Stimulated activated naive CD8-positive, alpha-beta T cell treated with anti-CD3 and anti-CD28 coated beads, Interleukin-15, amount 100 ng/mL, for 72 hours (primary cell): ENCODE results near the gene RAB13.

Source experiments
- ATAC-seq: fragments of 150-1000 bp; cut with Tn5 transposase; 2 replicates; pipeline ENCODE4 v1.10.0; 2021; ENCODE audit warnings: mild to moderate bottlenecking, moderate library complexity
- DNase-seq, 2 donors: peaks; one replicate each; pipeline ENCODE4 v3.0.0; 2021 to 2022
- H3K27ac Mint-ChIP-seq, 2 donors: one replicate each; pipeline ENCODE4 v1.8.0; 2022; ENCODE audit warnings: mild to moderate bottlenecking in 2 of 2, mixed read lengths in 2 of 2, moderate library complexity in 2 of 2
- H3K27me3 Mint-ChIP-seq: one replicate; pipeline ENCODE4 v1.8.0; 2022; ENCODE audit warnings: mixed read lengths
- H3K4me1 Mint-ChIP-seq: one replicate; pipeline ENCODE4 v1.8.0; 2022; ENCODE audit warnings: mild to moderate bottlenecking, mixed read lengths
- H3K4me3 Mint-ChIP-seq, 2 donors: one replicate each; pipeline ENCODE4 v1.8.0; 2022; ENCODE audit warnings: mild to moderate bottlenecking in 2 of 2, mixed read lengths in 2 of 2, moderate library complexity in 1 of 2
- H3K9me3 Mint-ChIP-seq, 2 donors: one replicate each; pipeline ENCODE4 v1.8.0; 2022; ENCODE audit warnings: mixed read lengths in 2 of 2

RAB13 gene

GRCh38 chr1:153951801-153952200, 34.3 kb downstream of the RAB13 start:
- H3K27ac Mint-ChIP-seq = no peak overlapping the region
- peaks cover 46% of the 10 kb centered on the region for H3K4me1 Mint-ChIP-seq
- H3K27me3 Mint-ChIP-seq = no peaks in the 10 kb centered on the region
- no peak for ATAC-seq
- no peak overlapping the region for H3K4me3 Mint-ChIP-seq
- no peak for DNase-seq
- no peaks in the 10 kb centered on the region for H3K9me3 Mint-ChIP-seq

- no peak overlapping the region for H3K4me3 Mint-ChIP-seq
- no peaks in the 10 kb centered on the region for H3K9me3 Mint-ChIP-seq
- peaks cover 43% of the 10 kb centered on the region for H3K4me1 Mint-ChIP-seq
- ATAC-seq = no peak
- H3K27me3 Mint-ChIP-seq = no peaks in the 10 kb centered on the region
- H3K27ac Mint-ChIP-seq = peak overlapping the region in 1 of 2 donors; percentile 61
- no peak for DNase-seq
Measured at GRCh38 chr1:153951183-153951582, 35.0 kb downstream of the RAB13 start.

GRCh38 chr1:153946622-153947241, 39.4 kb downstream of the RAB13 start, which contains the start of gene DENND4B:
DENND4B (minus strand) TSS chr1:153946718; CDS start chr1:153944374, 2,344 bp downstream.
- H3K4me1 Mint-ChIP-seq = peaks cover 57% of the 10 kb centered on the region
- no peaks in the 10 kb centered on the region for H3K27me3 Mint-ChIP-seq
- H3K9me3 Mint-ChIP-seq = no peaks in the 10 kb centered on the region
- peak within 1 kb of the TSS; percentile 89 to 97 for H3K4me3 Mint-ChIP-seq
- ATAC-seq = peak; percentile 73
- peak; percentile 79 to 80 for DNase-seq
- H3K27ac Mint-ChIP-seq = peak within 1 kb of the TSS; percentile 97 to 98

- Mint-ChIP-seq H3K27ac (peak overlapping the region; percentile 97 to 98), H3K4me3 (peak overlapping the region; percentile 89 to 97), H3K4me1 (peaks cover 63% of the 10 kb centered on the region), H3K9me3 (no peaks in the 10 kb centered on the region), H3K27me3 (no peaks in the 10 kb centered on the region)
- ATAC-seq = peak; percentile 74
- peak; percentile 70 to 85 for DNase-seq
Measured at GRCh38 chr1:153945795-153946621, 40.1 kb downstream of the RAB13 start.

GRCh38 chr1:153945131-153945794, 40.9 kb downstream of the RAB13 start:
- H3K27ac Mint-ChIP-seq = peak overlapping the region; percentile 97 to 98
- ATAC-seq (peak; percentile 80), DNase-seq (peak; percentile 68 to 83)
- peaks cover 69% of the 10 kb centered on the region for H3K4me1 Mint-ChIP-seq
- H3K9me3 Mint-ChIP-seq = no peaks in the 10 kb centered on the region
- H3K27me3 Mint-ChIP-seq = no peaks in the 10 kb centered on the region
- peak overlapping the region; percentile 89 to 97 for H3K4me3 Mint-ChIP-seq

- Mint-ChIP-seq H3K4me1 (peaks cover 69% of the 10 kb centered on the region), H3K27me3 (no peaks in the 10 kb centered on the region), H3K27ac (peak overlapping the region; percentile 97 to 98), H3K9me3 (no peaks in the 10 kb centered on the region), H3K4me3 (peak overlapping the region; percentile 89 to 97)
- ATAC-seq (no peak), DNase-seq (no peak)
Measured at GRCh38 chr1:153944827-153945117, 41.4 kb downstream of the RAB13 start.

GRCh38 chr1:153944005-153944826, 41.9 kb downstream of the RAB13 start:
- Mint-ChIP-seq H3K9me3 (no peaks in the 10 kb centered on the region), H3K27ac (peak overlapping the region; percentile 97 to 98), H3K27me3 (no peaks in the 10 kb centered on the region), H3K4me1 (peaks cover 72% of the 10 kb centered on the region), H3K4me3 (peak overlapping the region; percentile 89 to 97)
- ATAC-seq (no peak), DNase-seq (no peak)

- ATAC-seq (no peak), DNase-seq (no peak)
- peak overlapping the region in 1 of 2 donors; percentile 34 for H3K27ac Mint-ChIP-seq
- peaks cover 63% of the 10 kb centered on the region for H3K4me1 Mint-ChIP-seq
- H3K27me3 Mint-ChIP-seq = no peaks in the 10 kb centered on the region
- no peak overlapping the region for H3K4me3 Mint-ChIP-seq
- no peaks in the 10 kb centered on the region for H3K9me3 Mint-ChIP-seq
Measured at GRCh38 chr1:153942766-153943549, 43.2 kb downstream of the RAB13 start.

- peaks cover 60% of the 10 kb centered on the region for H3K4me1 Mint-ChIP-seq
- H3K27ac Mint-ChIP-seq = peak overlapping the region; percentile 19 to 25
- no peaks in the 10 kb centered on the region for H3K27me3 Mint-ChIP-seq
- no peaks in the 10 kb centered on the region for H3K9me3 Mint-ChIP-seq
- no peak for DNase-seq
- no peak for ATAC-seq
- H3K4me3 Mint-ChIP-seq = no peak overlapping the region
Measured at GRCh38 chr1:153941826-153942725, 44.1 kb downstream of the RAB13 start.

- Mint-ChIP-seq H3K4me1 (peaks cover 60% of the 10 kb centered on the region), H3K27me3 (no peaks in the 10 kb centered on the region), H3K4me3 (peak overlapping the region in 1 of 2 donors; percentile 28), H3K9me3 (no peaks in the 10 kb centered on the region), H3K27ac (peak overlapping the region in 1 of 2 donors; percentile 48)
- DNase-seq = no peak
- no peak for ATAC-seq
Measured at GRCh38 chr1:153940756-153941155, 45.4 kb downstream of the RAB13 start.

GRCh38 chr1:153939476-153939875, 46.7 kb downstream of the RAB13 start:
- H3K27me3 Mint-ChIP-seq = no peaks in the 10 kb centered on the region
- H3K4me3 Mint-ChIP-seq = no peak overlapping the region
- DNase-seq (no peak), ATAC-seq (no peak)
- H3K27ac Mint-ChIP-seq = peak overlapping the region in 1 of 2 donors; percentile 66
- peaks cover 58% of the 10 kb centered on the region for H3K4me1 Mint-ChIP-seq
- H3K9me3 Mint-ChIP-seq = no peaks in the 10 kb centered on the region

- ATAC-seq (no peak), DNase-seq (no peak)
- H3K4me1 Mint-ChIP-seq = peaks cover 54% of the 10 kb centered on the region
- no peaks in the 10 kb centered on the region for H3K9me3 Mint-ChIP-seq
- no peaks in the 10 kb centered on the region for H3K27me3 Mint-ChIP-seq
- H3K27ac Mint-ChIP-seq = peak overlapping the region; percentile 66 to 69
- no peak overlapping the region for H3K4me3 Mint-ChIP-seq
Measured at GRCh38 chr1:153938996-153939395, 47.1 kb downstream of the RAB13 start.

GRCh38 chr1:153937331-153937730, 48.8 kb downstream of the RAB13 start:
- Mint-ChIP-seq H3K4me1 (peaks cover 37% of the 10 kb centered on the region), H3K9me3 (no peaks in the 10 kb centered on the region), H3K4me3 (no peak overlapping the region), H3K27me3 (no peaks in the 10 kb centered on the region), H3K27ac (peak overlapping the region in 1 of 2 donors; percentile 90)
- DNase-seq = no peak
- no peak for ATAC-seq
